H9 (cell line): ENCODE results near the gene RHNO1. TPM values are rescaled to one million over a fixed set of nuclear protein-coding genes. Genes with fewer than 3 reads are reported as not detected.

Experiments used
- DNase-seq: peaks from one replicate; pipeline ENCODE4 v3.0.0-alpha.2; 2017
- H2AFZ ChIP-seq: one replicate; pipeline ENCODE4 v1.6.1; 2013; ENCODE audit warnings: mild to moderate bottlenecking, low read length, control low read depth, moderate library complexity
- H2AK5ac ChIP-seq: 2 replicates; pipeline ENCODE4 v1.6.1; 2013; ENCODE audit warnings: low read length, control low read depth, mixed read lengths; ENCODE audit not compliant: insufficient read length
- H2BK120ac ChIP-seq: one replicate; pipeline ENCODE4 v1.6.1; 2013; ENCODE audit warnings: low read depth, mild to moderate bottlenecking, low read length, control low read depth, inconsistent platforms; ENCODE audit not compliant: poor library complexity, severe bottlenecking
- H2BK12ac ChIP-seq: 2 replicates; pipeline ENCODE4 v1.6.1; 2013; ENCODE audit warnings: low read length, control low read depth, mixed read lengths, low read depth; ENCODE audit not compliant: insufficient read length
- H2BK15ac ChIP-seq: 2 replicates; pipeline ENCODE4 v1.6.1; 2013; ENCODE audit warnings: low read depth, low read length, control low read depth
- H2BK20ac ChIP-seq: one replicate; pipeline ENCODE4 v1.6.1; 2013; ENCODE audit warnings: low read depth, mild to moderate bottlenecking, low read length, control low read depth, inconsistent platforms; ENCODE audit not compliant: poor library complexity, severe bottlenecking
- H2BK5ac ChIP-seq: 2 replicates; pipeline ENCODE4 v1.6.1; 2013; ENCODE audit warnings: low read length, control low read depth, mixed read lengths; ENCODE audit not compliant: insufficient read length
- H3K14ac ChIP-seq: 2 replicates; pipeline ENCODE4 v1.6.1; 2013; ENCODE audit warnings: low read length, control low read depth; ENCODE audit not compliant: insufficient read depth
- H3K18ac ChIP-seq: 2 replicates; pipeline ENCODE4 v1.6.1; 2013; ENCODE audit warnings: low read depth, mild to moderate bottlenecking, mixed read lengths, low read length, control low read depth; ENCODE audit not compliant: insufficient read length
- H3K23ac ChIP-seq: 2 replicates; pipeline ENCODE4 v1.6.1; 2013; ENCODE audit warnings: low read length, control low read depth, mixed read lengths, low read depth; ENCODE audit not compliant: insufficient read length
- H3K23me2 ChIP-seq: 2 replicates; pipeline ENCODE4 v1.6.1; 2013; ENCODE audit warnings: low read depth, mild to moderate bottlenecking, mixed read lengths, low read length, control low read depth; ENCODE audit not compliant: insufficient read length, poor library complexity, severe bottlenecking
- H3K27ac ChIP-seq: 2 replicates; pipeline ENCODE4 v1.5.1; 2013; ENCODE audit warnings: low read length, control low read depth, mixed read lengths, low read depth; ENCODE audit not compliant: insufficient read length
- H3K27me3 ChIP-seq: 2 replicates; pipeline ENCODE4 v1.6.1; 2013; ENCODE audit warnings: low read length, control low read depth, inconsistent platforms; ENCODE audit not compliant: insufficient read depth
- H3K4ac ChIP-seq: 2 replicates; pipeline ENCODE4 v1.6.1; 2013; ENCODE audit warnings: low read depth, mild to moderate bottlenecking, control low read depth, inconsistent platforms, low read length, moderate library complexity
- H3K4me1 ChIP-seq: 2 replicates; pipeline ENCODE4 v1.6.1; 2013; ENCODE audit warnings: low read length, control low read depth, inconsistent platforms; ENCODE audit not compliant: insufficient read depth
- H3K4me2 ChIP-seq: 2 replicates; pipeline ENCODE4 v1.6.1; 2013; ENCODE audit warnings: low read length, control low read depth, mixed read lengths; ENCODE audit not compliant: insufficient read length, insufficient read depth
- H3K56ac ChIP-seq: 2 replicates; pipeline ENCODE4 v1.6.1; 2013; ENCODE audit warnings: low read depth, mild to moderate bottlenecking, mixed read lengths, low read length, control low read depth; ENCODE audit not compliant: insufficient read length
- H3K79me1 ChIP-seq: 2 replicates; pipeline ENCODE4 v1.6.1; 2013; ENCODE audit warnings: low read depth, mild to moderate bottlenecking, moderate library complexity, low read length, control low read depth, inconsistent platforms; ENCODE audit not compliant: insufficient read depth, poor library complexity, severe bottlenecking
- H3K79me2 ChIP-seq: 2 replicates; pipeline ENCODE4 v1.6.1; 2013; ENCODE audit warnings: low read length, control low read depth, inconsistent platforms; ENCODE audit not compliant: insufficient read depth
- H3K9ac ChIP-seq: 2 replicates; pipeline ENCODE4 v1.6.1; 2013; ENCODE audit warnings: low read length, control low read depth, mixed read lengths; ENCODE audit not compliant: insufficient read length; ENCODE audit errors: extremely low read depth
- H3K9me3 ChIP-seq: one replicate; pipeline ENCODE4 v1.6.1; 2013; ENCODE audit warnings: low read depth, low read length, inconsistent platforms; ENCODE audit not compliant: control insufficient read depth
- H3T11ph ChIP-seq: one replicate; pipeline ENCODE4 v1.6.1; 2013; ENCODE audit warnings: mild to moderate bottlenecking, low read length, control low read depth, inconsistent platforms
- H4K20me1 ChIP-seq: one replicate; pipeline ENCODE4 v1.6.1; 2013; ENCODE audit not compliant: control insufficient read depth, insufficient read length, insufficient read depth
- H4K5ac ChIP-seq: 2 replicates; pipeline ENCODE4 v1.6.1; 2013; ENCODE audit warnings: low read depth, mild to moderate bottlenecking, mixed read lengths, low read length, control low read depth; ENCODE audit not compliant: insufficient read length
- H4K8ac ChIP-seq: replicated peaks from 2 replicates; pipeline ENCODE4 v1.6.1; 2013; ENCODE audit warnings: low read length, control low read depth, mixed read lengths, low read depth; ENCODE audit not compliant: insufficient read length
- H4K91ac ChIP-seq: 2 replicates; pipeline ENCODE4 v1.6.1; 2013; ENCODE audit warnings: low read depth, mild to moderate bottlenecking, moderate library complexity, mixed read lengths, low read length, control low read depth; ENCODE audit not compliant: insufficient read length
- H3K27ac Mint-ChIP-seq, 3 experiments: 2 replicates in 2 of 3; 3 replicates in 1 of 3; pipeline ENCODE4 v1.8.0; 2020 to 2021; ENCODE audit warnings: mixed read lengths in 3 of 3, mild to moderate bottlenecking in 1 of 3, moderate library complexity in 1 of 3
- H3K27me3 Mint-ChIP-seq: 2 replicates; pipeline ENCODE4 v1.8.0; 2021; ENCODE audit warnings: low read depth, mild to moderate bottlenecking, moderate library complexity, mixed read lengths
- H3K36me3 Mint-ChIP-seq, 3 experiments: 2 replicates in 2 of 3; 3 replicates in 1 of 3; pipeline ENCODE4 v1.8.0; 2020 to 2021; ENCODE audit warnings: low read depth in 3 of 3, mixed read lengths in 3 of 3; ENCODE audit not compliant: insufficient read depth in 1 of 3
- H3K4me1 Mint-ChIP-seq, 2 experiments: 2 replicates each; pipeline ENCODE4 v1.8.0; 2020; ENCODE audit warnings: mixed read lengths in 2 of 2
- H3K4me3 Mint-ChIP-seq, 2 experiments: 2 replicates in 1 of 2; 3 replicates in 1 of 2; pipeline ENCODE4 v1.8.0; 2020 to 2021; ENCODE audit warnings: mild to moderate bottlenecking in 2 of 2, mixed read lengths in 2 of 2, moderate library complexity in 1 of 2
- H3K9me3 Mint-ChIP-seq, 2 experiments: 2 replicates in 1 of 2; 3 replicates in 1 of 2; pipeline ENCODE4 v1.8.0; 2020; ENCODE audit warnings: mild to moderate bottlenecking in 2 of 2, mixed read lengths in 2 of 2, moderate library complexity in 1 of 2
- WGBS: extraction: QIAGEN DNeasy Blood & Tissue Kit; methylation state at CpG from one replicate; pipeline ENCODE4 v1.1.7; 2013; ENCODE audit warnings: missing lambda C conversion rate, low lambda C conversion rate, mixed read lengths; ENCODE audit not compliant: insufficient read length; ENCODE audit errors: extremely low coverage; 5-methylcytosine and 5-hydroxymethylcytosine counted together
- total RNA-seq: library from RNA; stranded (reverse); gene quantifications from 2 replicates; pipeline ENCODE4 v1.2.1, GENCODE V29; 2021
- TF ChIP-seq, protein P1 (sequence below): fragments of 200-600 bp; sonication (generic); conservative IDR thresholded peaks from 3 replicates; pipeline ENCODE4 v1.8.0; 2021; ENCODE audit warnings: antibody characterized with exemption, mild to moderate bottlenecking

RHNO1 gene
- total RNA-seq, 1 experiment from 2014 or later: 36.7 TPM

GRCh38 chr12:2930865-2931264 is 53.8 kb downstream of the RHNO1 start:
- Histone ChIP-seq H2BK12ac (no peak overlapping the region), H3K79me2 (no peaks in the 10 kb centered on the region), H3K27me3 (no peaks in the 10 kb centered on the region), H3K4me1 (no peaks in the 10 kb centered on the region), H3K79me1 (no peaks in the 10 kb centered on the region), H3T11ph (no peak overlapping the region), H4K5ac (no peak overlapping the region), H3K9me3 (no peaks in the 10 kb centered on the region), H3K23ac (no peak overlapping the region), H3K56ac (no peak overlapping the region), H3K23me2 (no peaks in the 10 kb centered on the region), H3K18ac (no peak overlapping the region), H4K91ac (no peak overlapping the region), H3K9ac (no peak overlapping the region), H3K4ac (no peak overlapping the region), H2BK5ac (no peak overlapping the region), H2AFZ (no peak overlapping the region), H2BK15ac (no peak overlapping the region), H4K8ac (no peak overlapping the region), H3K27ac (no peak overlapping the region), H3K14ac (no peak overlapping the region), H2AK5ac (no peak overlapping the region), H2BK120ac (no peak overlapping the region), H3K4me2 (no peak overlapping the region), H4K20me1 (no peaks in the 10 kb centered on the region), H2BK20ac (no peak overlapping the region)
- no CpG with 5 or more reads among the region's 8 CpGs for WGBS
- DNase-seq: no peak
- Mint-ChIP-seq H3K9me3 (no peaks in the 10 kb centered on the region), H3K4me1 (no peaks in the 10 kb centered on the region), H3K4me3 (peak overlapping the region in 1 of 2 experiments; percentile 20; a peak in 1 of 5 replicates), H3K36me3 (peaks cover 3 to 42% (median 39%) of the 10 kb centered on the region in 3 experiments), H3K27ac (no peak overlapping the region), H3K27me3 (no peaks in the 10 kb centered on the region)
- TF ChIP-seq, protein P1, sequence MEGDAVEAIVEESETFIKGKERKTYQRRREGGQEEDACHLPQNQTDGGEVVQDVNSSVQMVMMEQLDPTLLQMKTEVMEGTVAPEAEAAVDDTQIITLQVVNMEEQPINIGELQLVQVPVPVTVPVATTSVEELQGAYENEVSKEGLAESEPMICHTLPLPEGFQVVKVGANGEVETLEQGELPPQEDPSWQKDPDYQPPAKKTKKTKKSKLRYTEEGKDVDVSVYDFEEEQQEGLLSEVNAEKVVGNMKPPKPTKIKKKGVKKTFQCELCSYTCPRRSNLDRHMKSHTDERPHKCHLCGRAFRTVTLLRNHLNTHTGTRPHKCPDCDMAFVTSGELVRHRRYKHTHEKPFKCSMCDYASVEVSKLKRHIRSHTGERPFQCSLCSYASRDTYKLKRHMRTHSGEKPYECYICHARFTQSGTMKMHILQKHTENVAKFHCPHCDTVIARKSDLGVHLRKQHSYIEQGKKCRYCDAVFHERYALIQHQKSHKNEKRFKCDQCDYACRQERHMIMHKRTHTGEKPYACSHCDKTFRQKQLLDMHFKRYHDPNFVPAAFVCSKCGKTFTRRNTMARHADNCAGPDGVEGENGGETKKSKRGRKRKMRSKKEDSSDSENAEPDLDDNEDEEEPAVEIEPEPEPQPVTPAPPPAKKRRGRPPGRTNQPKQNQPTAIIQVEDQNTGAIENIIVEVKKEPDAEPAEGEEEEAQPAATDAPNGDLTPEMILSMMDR: no peak
